Brain pericyte (primary cell): ENCODE measurements around the gene IL20RB.

Experiments
- DNase-seq: peaks from one replicate; pipeline ENCODE4 v3.0.0-alpha.2; 2012; ENCODE audit warnings: low read depth, low spot score

The IL20RB gene, protein sequence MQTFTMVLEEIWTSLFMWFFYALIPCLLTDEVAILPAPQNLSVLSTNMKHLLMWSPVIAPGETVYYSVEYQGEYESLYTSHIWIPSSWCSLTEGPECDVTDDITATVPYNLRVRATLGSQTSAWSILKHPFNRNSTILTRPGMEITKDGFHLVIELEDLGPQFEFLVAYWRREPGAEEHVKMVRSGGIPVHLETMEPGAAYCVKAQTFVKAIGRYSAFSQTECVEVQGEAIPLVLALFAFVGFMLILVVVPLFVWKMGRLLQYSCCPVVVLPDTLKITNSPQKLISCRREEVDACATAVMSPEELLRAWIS

DNA sequence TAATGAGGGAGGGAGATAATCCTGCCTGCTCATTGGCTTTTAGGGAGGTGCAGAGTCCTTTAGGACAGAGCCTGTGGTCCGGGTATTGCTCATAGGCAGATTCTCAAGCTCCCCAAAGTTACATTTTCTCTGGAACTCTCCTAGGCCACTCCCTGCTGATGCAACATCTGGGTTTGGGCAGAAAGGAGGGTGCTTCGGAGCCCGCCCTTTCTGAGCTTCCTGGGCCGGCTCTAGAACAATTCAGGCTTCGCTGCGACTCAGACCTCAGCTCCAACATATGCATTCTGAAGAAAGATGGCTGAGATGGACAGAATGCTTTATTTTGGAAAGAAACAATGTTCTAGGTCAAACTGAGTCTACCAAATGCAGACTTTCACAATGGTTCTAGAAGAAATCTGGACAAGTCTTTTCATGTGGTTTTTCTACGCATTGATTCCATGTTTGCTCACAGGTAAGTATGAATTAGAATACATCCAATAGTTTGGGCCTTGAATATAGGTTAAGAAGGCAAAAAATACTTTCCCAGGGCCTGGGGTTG, at the start of gene IL20RB:
TSS of gene IL20RB (plus strand) at position 233 of the 538 bp plus-strand sequence. CDS start at position 364, 131 bp downstream.
- no peak for DNase-seq

DNA sequence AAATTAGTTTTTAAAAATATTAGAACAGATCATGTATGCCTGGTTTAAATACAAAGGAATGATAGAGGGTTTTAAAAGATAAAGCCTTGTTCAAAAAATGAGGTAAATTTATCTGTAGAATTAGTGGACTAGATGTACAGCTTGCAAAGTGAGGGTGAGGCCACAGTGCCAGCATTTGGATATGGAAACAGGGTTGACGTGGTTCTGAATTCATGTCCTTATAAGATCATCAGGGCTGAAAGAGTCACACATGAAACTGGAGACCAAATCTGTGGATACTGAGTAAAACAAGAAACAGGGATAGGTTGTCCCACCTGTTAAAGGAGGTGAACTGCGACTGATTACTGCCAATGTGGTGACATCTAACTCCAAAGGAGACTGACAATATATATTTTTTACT, 49.5 kb upstream of the IL20RB start:
- no peak for DNase-seq

DNA sequence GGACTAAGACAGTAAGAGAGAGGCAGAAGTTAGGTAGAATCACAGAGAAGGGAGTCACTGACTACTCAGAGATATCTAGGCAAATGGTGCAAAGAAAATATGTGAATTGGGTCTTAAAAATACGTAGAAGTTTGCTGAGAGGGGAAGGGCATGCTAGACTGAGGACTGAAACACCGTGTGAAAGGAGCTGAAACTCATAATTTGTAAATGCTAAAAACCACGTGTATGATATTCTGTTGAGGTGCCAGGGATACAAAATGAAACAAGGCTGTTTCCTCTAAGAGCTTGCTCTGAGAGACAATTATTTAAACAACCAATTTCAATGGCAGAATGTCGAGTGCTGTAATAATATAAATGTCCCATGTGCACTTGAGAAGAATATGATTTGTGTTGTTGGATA, 48.6 kb upstream of the IL20RB start:
- no peak for DNase-seq

DNA sequence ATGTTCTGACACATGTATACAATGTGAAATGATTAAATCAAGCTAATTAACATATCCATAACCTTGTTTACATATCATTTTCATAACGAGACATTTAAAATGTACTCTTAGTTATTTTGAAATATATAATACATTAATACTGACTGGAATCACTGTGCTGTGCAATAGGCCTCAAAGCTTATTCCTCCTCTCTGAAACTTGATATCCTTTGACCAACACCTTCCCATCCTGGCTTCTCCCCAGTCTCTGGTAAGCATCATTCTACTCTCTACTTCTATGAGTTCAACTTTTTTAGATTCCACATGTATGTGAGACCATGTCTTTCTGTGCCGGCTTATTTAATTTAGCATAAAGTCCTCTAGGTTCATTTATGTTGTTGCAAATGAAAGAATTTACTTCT, 47.1 kb upstream of the IL20RB start:
- DNase-seq, result no peak

- no peak for DNase-seq
These were observed 44.6 kb upstream of the IL20RB start for GRCh38 chr3:136913168-136913567.

DNA sequence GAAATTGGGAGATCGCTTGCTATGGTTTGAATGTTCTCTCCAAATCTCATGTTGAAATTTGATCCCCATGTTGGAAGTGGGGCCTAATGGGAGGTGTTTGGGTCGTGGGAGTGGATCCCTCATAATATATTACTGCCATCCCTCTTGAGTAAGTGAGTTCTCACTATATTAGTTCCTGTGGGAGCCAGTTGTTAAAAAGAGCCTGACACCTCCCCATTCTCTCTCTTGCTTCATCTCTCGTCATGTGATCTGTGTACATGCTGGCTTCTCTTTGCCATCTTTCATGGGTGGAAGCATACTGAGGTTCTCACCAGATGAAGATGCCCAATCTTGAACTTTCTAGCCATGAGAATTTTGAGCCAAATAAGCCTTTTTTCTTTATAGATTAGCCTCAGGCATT, 43.0 kb upstream of the IL20RB start:
- DNase-seq, result no peak

DNA sequence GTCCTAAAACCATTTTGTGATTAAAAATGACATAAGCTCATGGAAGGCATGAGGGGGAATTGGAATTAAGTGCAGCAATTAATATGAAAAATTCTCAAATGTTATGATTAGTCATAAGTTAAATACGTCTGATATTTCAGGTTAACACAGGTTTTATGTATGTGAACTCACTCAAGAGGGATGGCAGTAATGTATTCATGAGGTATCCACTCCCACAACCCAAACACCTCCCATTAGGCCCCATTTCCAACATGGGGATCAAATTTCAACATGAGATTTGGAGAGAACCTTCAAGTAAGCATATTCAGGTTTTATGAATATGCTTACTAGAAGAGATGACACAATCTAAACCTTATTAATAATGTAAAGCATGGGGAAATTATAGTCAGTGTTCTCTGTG, 41.6 kb upstream of the IL20RB start:
- no peak for DNase-seq

DNA sequence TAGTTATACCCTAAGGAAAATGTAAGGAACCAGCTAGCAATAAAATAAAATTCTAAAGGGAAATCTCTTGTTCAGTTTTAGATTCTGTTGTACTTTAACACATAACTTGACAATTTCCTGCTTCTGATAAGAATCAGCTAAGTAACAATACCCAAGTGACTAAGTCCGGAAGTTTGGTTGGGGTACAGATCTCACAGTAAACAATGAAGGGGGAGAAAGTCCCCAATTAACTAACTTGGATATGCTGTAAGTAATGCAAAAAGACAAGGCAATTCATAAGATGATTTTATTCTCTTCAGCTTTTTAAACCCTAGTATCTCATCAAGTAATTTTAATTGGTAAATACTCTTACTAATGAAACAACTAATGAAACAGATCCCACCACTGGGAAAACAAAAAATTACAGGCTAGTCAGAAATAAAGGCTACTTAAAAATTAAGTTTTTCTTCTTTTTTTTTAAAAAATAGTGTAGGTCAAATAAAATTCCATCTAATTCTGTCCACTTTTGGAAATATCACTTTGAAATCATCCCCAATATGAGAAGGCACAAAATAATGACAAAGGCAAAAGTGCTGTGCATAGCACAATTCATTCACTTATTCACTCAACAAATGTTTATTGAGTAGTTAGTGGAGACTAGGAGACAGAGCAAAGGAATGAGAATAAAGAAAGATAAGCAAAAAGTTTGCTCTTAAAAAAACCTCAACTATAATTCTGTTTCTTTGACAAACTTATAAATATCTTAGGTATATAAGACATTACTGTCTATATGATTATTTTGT, 37.8 kb upstream of the IL20RB start:
- DNase-seq, result no peak

GRCh38 chr3:136920904-136921611, 36.7 kb upstream of the IL20RB start:
- DNase-seq, result no peak

GRCh38 chr3:136925425-136926190, 32.2 kb upstream of the IL20RB start:
- no peak for DNase-seq

DNA sequence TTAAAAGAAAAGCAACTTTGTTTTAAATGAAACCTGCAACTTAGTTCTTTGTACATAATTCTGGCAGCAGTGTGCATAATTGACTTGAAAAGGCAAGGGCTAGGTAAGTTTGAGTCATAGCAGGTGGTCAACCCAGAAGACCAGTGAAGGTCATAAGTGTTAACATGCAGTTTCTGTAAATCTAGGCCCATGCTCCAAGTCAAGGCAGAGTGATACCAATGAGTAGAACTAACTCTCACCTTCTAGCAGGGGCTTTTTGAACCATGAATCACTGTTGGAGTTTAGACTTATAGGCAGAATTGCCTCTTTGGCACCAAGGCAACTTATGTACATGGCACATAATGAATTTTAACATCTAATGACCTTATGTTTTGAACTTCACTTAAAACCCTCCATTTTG, 29.5 kb upstream of the IL20RB start:
- no peak for DNase-seq

DNA sequence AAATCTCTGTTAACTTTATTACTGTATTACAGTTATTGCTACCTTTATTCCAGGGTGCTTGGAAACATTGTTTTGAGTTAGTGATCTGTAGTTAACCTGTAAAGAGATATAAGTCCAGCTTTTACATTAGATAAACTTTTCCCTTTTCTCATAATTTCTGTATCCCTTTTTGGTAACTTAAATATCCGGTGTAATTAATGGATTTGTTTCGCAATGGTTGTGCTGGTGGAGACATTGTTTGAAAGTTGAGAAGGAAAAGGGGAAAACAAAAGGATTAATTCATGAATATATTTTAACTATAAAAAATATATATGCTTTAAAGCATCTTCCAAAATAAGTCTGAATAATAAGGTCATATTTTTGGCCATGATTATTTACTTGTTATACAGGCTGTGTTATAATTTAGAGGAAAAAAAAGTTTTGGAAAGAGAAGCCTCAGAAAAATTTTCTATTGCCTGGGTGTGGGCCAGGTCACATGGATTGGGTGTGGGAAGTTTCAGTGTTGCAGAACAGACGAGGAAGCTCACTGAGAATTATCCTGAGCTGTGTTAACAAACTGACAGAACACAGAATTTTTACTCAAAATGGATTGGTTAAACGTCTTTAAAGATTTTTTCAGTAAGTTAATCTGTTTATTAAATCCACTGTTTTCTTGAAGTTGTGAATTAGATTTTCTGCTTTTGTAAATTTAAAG, 27.7 kb upstream of the IL20RB start:
- DNase-seq, result no peak

DNA sequence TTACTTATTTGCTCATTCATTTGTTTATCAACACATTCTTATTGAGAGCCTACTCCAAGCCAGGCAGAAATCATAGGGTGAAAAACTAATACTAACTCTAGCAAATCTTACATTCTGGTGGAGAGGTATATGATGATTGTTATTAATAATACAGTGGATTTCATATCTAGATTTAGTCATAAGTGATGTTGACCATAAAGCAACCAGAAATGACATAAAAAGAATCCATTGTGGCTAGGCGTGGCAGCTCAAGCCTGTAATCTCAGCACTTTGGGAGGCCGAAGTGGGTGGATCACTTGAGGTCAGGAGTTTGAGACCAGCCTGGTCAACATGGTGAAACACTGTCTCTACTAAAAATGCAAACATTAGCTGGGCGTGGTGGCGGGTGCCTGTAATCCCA, 26.2 kb upstream of the IL20RB start:
- DNase-seq, result no peak

GRCh38 chr3:136932523-136932922, 25.3 kb upstream of the IL20RB start:
- no peak for DNase-seq

DNA sequence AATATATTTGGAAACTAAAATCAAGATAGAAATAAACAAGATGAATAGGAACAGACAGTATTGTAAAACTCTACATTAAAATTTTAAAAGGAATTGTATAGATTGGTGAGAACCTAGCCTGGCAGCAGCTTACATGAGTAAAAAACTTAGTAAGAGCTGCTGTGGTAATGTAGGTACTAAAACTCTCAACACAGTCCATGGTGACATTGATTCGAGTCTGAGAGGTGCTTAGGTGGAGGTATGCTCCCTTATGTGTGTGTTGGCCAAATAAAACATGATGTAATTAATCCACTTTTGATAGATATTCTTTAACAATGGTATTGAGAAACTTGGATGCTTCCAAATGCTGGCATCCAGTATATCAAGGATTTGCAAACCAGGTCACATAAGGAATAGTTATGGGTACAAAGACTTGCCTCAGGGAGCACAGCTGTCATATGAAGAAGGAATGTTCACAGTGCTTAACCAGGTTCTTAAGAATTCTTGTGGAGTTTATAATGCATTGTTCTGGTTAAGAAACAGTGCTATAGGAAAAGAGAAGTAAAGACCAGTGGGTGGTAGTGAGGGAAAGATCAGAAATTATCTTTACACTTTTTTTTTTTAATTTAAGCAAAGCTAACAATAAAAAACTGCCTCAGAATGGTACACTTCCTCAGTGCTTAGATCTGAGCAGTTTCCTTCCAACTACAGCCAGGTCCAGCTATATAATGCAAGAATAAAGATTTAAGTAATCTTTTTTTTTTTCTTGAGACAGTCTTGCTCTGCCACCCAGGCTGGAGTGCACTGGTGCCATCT, 24.6 kb upstream of the IL20RB start:
- DNase-seq, result no peak

DNA sequence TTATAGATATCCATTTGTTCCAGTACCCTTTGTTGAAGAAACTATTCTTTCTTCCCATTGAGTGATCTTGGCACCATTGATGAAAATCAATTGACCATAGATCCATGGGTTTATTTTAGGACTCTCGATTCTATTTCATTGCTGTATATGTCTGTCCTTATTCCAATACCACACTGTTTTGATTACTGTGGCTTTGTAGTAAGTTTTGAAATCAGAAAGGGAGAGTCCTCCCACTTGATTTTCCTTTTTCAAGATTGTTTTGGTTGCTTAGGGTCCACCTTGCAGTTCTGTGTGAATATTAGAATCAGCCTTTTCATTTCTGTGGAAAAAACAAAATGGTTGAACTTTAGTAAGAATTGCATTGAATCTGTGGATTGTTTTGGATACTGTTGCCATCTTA, 20.6 kb upstream of the IL20RB start:
- DNase-seq, result no peak

- no peak for DNase-seq
These were observed 19.9 kb upstream of the IL20RB start for GRCh38 chr3:136937851-136938250.

DNA sequence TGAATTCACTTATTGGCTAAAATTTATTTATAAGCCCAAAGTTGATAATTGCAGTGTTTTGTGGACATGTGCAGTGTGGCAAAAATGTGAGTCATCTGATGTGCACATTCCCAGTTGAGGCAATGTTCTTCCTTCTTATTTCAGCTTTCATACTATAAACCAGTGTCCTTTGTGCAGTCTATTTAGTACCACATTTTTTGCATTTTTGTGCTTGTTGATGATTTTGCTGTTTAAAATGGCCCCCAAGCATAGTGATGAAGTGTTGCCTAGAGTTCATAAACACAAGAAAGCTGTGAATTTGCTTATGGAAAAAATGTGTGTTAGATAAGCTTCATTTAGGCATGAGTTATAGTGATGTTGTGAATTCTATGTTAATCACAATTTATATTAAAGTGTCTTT, 19.4 kb upstream of the IL20RB start:
- DNase-seq, result no peak

DNA sequence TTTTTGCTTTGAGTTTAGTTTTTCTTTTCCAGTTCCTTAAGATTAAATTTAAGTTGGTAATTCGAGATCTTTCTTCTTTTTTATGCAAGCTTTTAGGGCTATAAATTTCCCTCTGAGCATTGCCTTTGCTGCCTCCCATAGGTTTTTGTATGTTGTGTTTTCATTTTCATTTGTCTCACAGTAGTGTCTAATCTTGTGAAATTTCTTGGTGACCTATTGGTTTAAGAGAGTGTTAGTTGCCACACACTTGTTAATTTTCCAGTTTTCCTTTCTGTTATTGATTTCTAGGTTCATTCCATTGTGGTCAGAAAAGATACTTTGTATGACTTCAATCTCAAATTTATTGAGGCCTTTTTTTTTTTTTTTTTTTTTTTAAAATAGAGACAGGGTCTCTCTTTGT, 18.3 kb upstream of the IL20RB start:
- no peak for DNase-seq

- no peak for DNase-seq
These were observed 15.0 kb upstream of the IL20RB start for GRCh38 chr3:136942803-136943202.
